GM21786 (cell line): ENCODE data around the gene CDH13.

Experiments used
- ATAC-seq: cut with Tn5 transposase; IDR thresholded peaks from one replicate; pipeline ENCODE4 v1.9.1; 2021; ENCODE audit not compliant: unreplicated experiment

CDH13 gene

GRCh38 chr16:82990155-82990554, 363.4 kb downstream of the CDH13 start:
- ATAC-seq: no peak

DNA sequence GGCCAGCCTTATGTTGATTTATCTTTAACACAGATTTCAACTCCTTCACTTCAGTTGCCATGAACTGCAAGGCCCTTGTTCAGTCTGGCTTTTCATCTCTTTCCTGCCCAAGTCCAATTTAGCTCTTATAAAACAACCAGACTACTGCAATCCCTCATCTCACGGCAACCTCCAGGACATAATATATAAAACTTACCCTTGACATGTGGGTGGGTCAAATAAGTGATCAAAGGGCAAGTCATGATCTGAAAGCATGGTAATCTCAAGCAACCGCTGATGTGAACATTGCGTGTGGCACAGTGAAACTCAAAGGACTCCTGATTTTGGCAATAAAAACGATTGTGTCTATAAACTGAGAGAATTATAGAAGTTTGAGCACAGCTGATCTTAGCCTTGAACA, 364.6 kb downstream of the CDH13 start:
- no peak for ATAC-seq

DNA sequence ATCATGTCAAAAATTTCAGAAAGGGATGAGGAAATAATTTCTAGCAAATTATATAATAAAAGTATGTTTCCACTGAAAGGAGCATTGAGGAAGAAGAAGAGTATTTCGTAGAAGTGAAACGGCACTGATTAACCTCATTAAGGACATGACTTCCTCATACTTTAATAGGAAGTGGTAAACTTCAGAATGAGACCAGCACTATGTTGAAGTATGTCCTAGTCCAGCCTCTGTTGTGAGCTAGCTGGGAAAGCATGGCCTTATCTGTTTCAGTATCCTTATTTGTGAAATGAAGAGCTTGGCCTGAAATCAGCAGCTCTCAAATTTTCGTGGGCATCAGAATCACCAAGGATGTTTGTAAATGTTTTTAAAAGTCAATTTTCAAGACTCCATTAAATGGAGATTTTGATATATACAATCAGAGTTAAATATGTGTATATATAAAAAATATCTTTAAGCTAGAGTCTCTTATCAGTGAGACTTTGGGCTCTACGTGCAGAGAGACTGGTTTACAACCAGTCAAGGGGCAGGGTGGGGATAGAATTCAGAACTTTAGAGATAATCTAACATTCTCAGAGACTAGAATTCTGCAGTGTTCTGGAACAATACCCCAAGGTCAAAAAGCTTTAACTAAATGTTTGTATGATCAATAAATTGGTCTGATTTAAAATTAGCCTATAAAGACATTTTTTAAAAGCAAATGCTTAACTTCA, 365.4 kb downstream of the CDH13 start:
- no peak for ATAC-seq

GRCh38 chr16:82992786-82993185, 366.0 kb downstream of the CDH13 start:
- no peak for ATAC-seq

- no peak for ATAC-seq
Measured at GRCh38 chr16:82993415-82993814, 366.6 kb downstream of the CDH13 start.

DNA sequence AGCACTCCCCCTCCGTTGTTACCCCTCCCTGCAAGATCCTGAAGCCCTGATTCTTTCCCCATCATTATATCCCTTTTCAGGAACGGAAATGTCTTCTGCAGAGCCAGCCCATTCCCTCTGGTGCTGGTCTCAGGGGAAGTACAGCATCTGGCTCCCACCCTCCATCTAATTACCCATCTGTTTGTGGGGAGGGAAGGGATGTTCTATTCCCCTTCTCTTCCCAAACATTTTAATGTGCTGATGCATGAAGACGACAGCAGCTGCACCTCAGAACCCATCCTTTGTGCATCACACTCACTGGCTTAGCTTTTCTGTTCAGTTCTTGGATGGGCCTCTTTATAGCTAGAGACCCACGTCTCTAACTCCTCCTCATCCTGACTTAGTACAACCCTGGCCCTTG, 367.2 kb downstream of the CDH13 start:
- ATAC-seq: no peak

- no peak for ATAC-seq
Measured at GRCh38 chr16:82995286-82995923, 368.6 kb downstream of the CDH13 start.

DNA sequence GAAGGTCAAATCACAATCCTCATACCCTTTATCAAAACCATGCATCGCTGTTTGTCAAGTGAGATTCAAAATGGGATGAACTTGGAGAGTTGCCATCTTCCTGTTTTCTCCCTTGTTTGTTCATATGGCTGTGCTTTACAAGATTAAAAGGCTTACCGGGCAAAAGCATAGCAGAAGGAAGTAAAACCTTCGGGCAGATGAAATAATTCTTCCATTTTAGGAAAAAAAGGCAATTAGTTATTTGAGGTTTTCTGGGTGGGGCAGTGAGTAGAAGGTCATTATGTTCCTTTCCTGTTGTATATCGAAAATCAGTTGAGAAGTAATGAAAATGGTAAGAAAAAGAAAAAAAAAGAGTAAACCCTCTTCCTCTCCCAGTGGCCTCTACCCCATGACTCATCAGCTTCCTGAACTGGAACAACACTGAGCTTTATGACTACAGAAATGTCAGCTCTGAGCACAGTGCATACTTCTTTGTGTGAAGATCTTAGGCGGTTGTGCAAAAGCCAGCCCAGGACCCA, 369.2 kb downstream of the CDH13 start:
- no peak for ATAC-seq

GRCh38 chr16:82996814-82997213, 370.0 kb downstream of the CDH13 start:
- no peak for ATAC-seq

- no peak for ATAC-seq
Measured at GRCh38 chr16:82999711-83000110, 372.9 kb downstream of the CDH13 start.

GRCh38 chr16:83002351-83003334, 375.9 kb downstream of the CDH13 start:
- ATAC-seq: no peak

DNA sequence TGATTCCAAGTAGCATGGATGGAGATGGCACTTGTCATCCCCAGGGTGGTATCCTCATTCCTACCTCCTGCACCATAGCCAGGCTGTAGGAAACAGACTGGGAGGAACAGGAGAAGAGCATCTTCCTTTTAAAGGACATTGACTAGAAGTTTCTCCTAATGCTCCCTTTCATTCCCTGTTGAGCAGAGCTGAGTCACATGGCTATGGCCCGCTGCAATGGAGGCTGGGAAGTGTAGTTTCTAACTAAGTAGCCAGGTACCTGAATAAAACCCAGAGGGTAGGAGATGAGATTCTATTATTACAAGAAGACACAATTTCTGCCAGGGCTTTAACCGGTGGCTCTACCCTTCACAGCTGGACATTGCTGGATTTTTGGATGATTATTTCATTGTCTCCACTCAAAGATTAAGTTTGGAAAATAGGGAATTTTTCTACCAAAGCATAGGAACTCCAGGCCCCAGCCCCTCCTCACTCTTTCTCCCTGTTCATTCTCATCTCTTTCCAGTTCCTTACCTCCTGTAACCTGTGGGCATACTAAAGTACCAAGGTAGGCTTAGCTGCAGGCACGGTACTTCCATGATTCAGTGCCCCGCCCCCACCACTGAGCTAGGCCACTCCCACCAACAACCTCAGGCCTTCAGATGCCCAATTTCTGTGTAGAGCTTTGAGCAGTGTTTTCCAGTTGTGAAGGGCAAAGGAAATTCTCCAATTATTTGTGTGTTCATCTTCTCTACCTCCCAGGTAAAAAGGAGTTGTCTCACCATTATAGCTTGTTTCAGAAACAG, 378.3 kb downstream of the CDH13 start:
- ATAC-seq: no peak

GRCh38 chr16:83005653-83006160, 378.9 kb downstream of the CDH13 start:
- no peak for ATAC-seq

DNA sequence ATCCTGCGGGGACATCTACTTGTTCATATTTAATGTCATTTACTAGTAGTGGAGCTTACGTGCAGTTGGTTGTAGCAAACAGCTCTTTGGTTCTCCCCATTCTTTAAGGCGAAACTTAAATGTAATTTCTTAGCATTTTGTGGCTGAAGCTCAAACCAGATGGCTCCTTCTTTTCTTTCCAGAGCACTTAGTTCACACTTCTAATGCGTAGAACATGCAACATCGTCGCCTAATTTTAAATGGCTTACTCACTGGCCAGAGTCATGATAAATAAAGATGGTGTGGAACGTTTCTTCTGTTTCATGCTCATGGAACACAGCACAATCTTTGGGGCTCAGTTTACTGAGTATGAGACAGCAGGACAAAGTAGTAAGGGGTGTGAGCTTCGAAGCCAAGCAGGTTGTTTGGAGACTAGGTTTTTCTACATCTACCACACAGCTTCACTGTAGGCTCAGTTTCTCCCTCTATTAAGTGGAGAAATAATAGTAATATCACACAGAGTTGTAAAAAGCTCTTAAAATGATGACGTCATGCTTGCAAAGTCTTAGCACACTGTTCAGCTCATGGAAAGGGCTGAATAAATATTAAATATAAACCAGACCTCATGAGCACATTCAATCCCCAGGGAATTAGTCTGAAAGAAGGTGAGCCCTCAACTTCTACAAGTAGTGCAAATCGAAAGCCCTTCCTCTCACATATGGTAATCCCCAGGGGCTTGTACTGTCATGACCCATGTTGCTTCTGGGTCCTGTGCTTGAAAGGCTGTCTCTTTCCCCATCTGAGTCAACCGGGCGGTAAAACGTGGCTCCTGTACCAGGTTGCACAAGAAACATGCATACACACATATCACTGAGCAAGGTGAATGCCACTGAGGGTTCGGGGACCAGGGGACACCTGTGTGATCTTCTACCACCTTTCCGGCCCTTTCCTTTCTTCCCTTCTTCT, 384.3 kb downstream of the CDH13 start:
- no peak for ATAC-seq

- no peak for ATAC-seq
Measured at GRCh38 chr16:83011939-83012338, 385.2 kb downstream of the CDH13 start.

- ATAC-seq: no peak
Measured at GRCh38 chr16:83013071-83013470, 386.3 kb downstream of the CDH13 start.

- no peak for ATAC-seq
Measured at GRCh38 chr16:83019963-83020362, 393.2 kb downstream of the CDH13 start.

DNA sequence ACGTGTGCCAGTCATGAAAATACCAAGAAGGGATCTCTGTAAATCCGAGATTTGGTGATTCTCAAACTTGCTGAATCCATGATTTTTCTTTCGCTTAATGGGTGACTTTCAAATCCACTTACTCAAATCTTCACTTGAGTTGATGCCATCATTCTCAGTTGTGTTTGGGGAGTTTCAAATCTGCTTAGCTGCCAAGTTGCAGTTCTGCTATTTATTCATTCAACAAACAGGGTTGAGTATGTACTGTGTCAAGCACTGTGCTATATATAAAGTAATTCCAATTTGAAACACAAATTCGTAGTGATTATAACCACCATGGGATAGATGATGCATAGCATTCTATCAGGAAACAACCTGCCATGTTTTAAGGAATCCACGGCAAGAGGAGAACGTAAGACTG, 394.3 kb downstream of the CDH13 start:
- ATAC-seq: no peak

DNA sequence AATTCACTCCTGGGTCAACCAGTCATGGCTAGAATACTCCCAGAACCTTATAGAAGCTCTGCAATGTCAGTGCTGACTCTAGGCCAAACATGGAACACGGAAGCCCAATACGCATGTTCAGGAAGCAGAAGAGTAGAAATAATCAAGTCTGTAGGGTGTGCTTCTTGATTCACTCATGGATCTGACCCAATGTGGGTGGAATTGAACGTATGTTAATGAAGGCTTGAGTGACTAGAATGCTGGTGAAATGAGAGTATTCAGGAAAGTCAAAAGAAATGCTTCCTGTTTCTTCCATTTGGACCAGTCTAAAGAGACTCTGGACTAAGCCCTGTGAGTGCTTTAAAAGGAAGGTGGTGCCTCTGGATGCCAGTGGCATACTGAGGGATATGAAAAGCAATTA, 395.0 kb downstream of the CDH13 start:
- no peak for ATAC-seq
